Measurements from ENCODE around the gene MBNL1.
A peak's percentile ranks its signal among the peaks of the same experiment; 100 is the strongest.
"Not testable (repeated sequence)": the region's sequence is repeated elsewhere in the genome, so short reads cannot be mapped to it uniquely, and the experiment has no call there.

The MBNL1 gene

GRCh38 chr3:152396867-152397266 lies 128.1 kb downstream of the MBNL1 start:
- Mint-ChIP-seq H3K9me3 (ENCODE audit: low read depth) (no peaks in the 10 kb centered on the region), H3K27me3 (no peaks in the 10 kb centered on the region), H3K27ac (peak overlapping the region; percentile 74), H3K36me3 (peaks cover 20% of the 10 kb centered on the region), H3K4me1 (ENCODE audit: low read depth) (peaks cover 75% of the 10 kb centered on the region), H3K4me3 (no peak overlapping the region)

DNA sequence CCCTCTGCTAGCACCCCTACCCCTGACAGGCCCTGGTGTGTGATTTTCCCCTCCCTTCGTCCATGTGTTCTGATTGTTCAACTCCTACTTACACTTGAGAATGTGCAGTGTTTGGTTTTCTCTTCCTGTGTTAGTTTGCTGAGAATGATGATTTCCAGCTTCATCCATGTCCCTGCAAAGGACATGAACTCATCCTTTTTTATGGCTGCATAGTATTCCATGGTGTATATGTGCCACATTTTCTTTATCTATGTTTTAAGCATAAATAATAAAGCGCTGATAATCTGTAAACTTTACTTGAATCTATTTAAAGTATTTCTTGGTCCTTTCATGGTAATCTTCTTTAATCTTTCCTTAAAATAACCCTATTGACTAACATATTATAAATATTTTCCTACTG lies 128.6 kb downstream of the MBNL1 start:
- H3K4me3 Mint-ChIP-seq; H3K9me3 Mint-ChIP-seq (ENCODE audit: low read depth); H3K27me3 Mint-ChIP-seq: not testable (repeated sequence)
- Mint-ChIP-seq H3K36me3 (peaks cover 20% of the 10 kb centered on the region), H3K4me1 (ENCODE audit: low read depth) (peaks cover 75% of the 10 kb centered on the region), H3K27ac (peak overlapping the region; percentile 34)

GRCh38 chr3:152398495-152398894 lies 129.8 kb downstream of the MBNL1 start:
- no peak overlapping the region for H3K4me3 Mint-ChIP-seq
- H3K36me3 Mint-ChIP-seq = peaks cover 17% of the 10 kb centered on the region
- H3K9me3 Mint-ChIP-seq (ENCODE audit: low read depth) = no peaks in the 10 kb centered on the region
- H3K4me1 Mint-ChIP-seq (ENCODE audit: low read depth) = peaks cover 75% of the 10 kb centered on the region
- H3K27me3 Mint-ChIP-seq = no peaks in the 10 kb centered on the region
- peak overlapping the region; percentile 95 for H3K27ac Mint-ChIP-seq

DNA sequence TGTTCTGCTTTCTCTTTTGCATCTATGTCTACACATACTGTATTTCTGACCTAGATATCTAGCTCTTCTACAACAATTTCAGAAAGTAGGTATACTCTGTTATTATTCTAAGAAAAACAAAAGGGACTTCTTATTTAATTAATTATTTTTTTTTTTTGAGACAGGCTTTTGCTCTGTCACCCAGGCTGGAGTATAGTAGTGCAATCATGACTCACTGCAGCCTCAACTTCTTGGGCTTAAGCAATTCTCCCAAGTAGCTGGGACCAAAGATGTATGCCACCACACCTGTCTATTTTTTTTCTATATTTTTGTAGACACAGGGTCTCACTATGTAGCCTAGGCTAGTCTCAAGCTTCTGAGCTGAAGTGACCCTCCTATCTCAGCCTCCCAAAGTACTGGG lies 130.6 kb downstream of the MBNL1 start:
- Mint-ChIP-seq H3K36me3 (peaks cover 17% of the 10 kb centered on the region), H3K4me1 (ENCODE audit: low read depth) (peaks cover 80% of the 10 kb centered on the region), H3K27me3 (no peaks in the 10 kb centered on the region)

DNA sequence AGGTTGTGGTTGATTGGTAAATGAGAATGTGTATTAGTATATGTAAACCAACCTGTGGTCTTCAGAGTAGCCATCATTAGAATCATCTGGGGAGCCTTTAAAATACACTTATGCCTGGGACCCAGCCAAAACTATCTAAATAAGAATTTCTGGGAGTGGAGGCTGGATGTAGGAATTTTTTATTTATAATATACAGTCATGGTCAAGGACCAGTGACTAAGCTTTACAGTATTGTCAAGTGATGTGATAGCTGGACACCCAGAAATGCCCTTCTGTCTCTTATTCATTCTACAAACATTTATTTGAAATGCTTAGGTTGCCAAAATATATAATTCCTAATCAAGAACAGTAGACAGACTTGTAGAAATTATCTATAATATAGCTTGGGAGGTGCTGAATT lies 132.2 kb downstream of the MBNL1 start:
- no peaks in the 10 kb centered on the region for H3K9me3 Mint-ChIP-seq (ENCODE audit: low read depth)

More for the DNA sequence above, 130.6 kb downstream of the MBNL1 start:
- H3K4me3 Mint-ChIP-seq = no peak overlapping the region
- peak overlapping the region; percentile 95 for H3K27ac Mint-ChIP-seq
- no peaks in the 10 kb centered on the region for H3K9me3 Mint-ChIP-seq (ENCODE audit: low read depth)

DNA sequence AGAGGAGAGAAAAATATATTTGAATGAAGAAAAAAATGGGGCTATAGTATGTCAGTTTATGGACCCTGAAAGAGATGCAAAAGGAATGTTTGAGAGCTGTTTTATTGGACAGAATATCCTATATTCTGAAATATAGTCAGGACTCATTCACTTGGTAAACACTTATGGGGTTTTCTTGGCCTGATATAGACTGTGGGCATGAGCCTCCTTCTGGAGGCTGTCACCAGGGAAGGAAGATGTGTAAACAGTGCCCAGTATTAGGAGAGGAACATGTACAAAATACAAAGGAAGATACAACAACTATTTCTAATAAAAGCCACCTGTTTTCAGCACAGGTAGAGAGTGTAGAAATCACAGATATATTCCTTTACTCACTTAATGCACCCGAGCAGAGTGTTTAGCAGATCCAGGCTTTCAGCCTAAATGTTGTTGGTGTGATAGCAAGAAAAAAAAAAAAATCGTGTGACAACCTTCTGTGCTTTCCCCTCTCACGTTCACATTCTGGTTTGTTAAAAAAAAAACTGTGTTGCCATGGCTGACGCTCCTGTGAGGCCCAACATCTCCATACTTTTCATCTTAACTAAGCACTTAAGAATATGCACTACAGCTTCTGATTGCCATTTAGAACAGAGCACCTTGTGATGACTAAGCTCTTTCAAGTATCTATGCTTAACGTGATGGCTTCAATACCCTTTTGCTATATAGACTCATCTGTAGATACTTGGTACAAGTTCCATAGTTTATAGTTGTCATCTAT lies 134.1 kb downstream of the MBNL1 start:
- Mint-ChIP-seq H3K9me3 (ENCODE audit: low read depth) (no peaks in the 10 kb centered on the region), H3K36me3 (peaks cover 9% of the 10 kb centered on the region), H3K27ac (peak overlapping the region; percentile 86), H3K4me3 (peak overlapping the region; percentile 57), H3K27me3 (no peaks in the 10 kb centered on the region), H3K4me1 (ENCODE audit: low read depth) (peaks cover 85% of the 10 kb centered on the region)

More for the DNA sequence above, 132.2 kb downstream of the MBNL1 start:
- no peaks in the 10 kb centered on the region for H3K27me3 Mint-ChIP-seq
- peaks cover 11% of the 10 kb centered on the region for H3K36me3 Mint-ChIP-seq
- H3K4me3 Mint-ChIP-seq = peak overlapping the region; percentile 30
- peak overlapping the region; percentile 86 for H3K27ac Mint-ChIP-seq
- peaks cover 81% of the 10 kb centered on the region for H3K4me1 Mint-ChIP-seq (ENCODE audit: low read depth)

GRCh38 chr3:152403632-152404066 lies 134.9 kb downstream of the MBNL1 start:
- H3K36me3 Mint-ChIP-seq = peaks cover 9% of the 10 kb centered on the region
- H3K9me3 Mint-ChIP-seq (ENCODE audit: low read depth) = no peaks in the 10 kb centered on the region

DNA sequence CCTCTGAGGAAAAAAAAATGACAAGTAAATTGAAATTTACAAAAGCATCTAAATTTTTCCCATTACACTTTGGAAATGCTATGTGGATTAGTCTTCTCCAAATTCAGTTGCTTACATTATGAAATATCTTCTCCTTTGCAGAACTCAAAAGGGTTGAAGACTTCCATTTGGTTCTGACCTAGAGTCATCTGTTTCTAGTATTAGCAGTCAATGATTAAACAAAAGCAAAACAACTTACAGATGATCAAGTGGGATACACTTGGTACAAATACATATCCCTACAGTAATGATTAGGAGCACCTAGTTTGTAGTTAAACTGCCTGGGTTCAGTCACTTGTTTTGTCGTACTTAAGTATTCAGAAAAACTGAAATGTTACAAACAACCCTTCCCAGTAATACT lies 136.2 kb downstream of the MBNL1 start:
- no peaks in the 10 kb centered on the region for H3K9me3 Mint-ChIP-seq (ENCODE audit: low read depth)
- H3K27me3 Mint-ChIP-seq = no peaks in the 10 kb centered on the region
- H3K27ac Mint-ChIP-seq = peak overlapping the region; percentile 86
- peaks cover 77% of the 10 kb centered on the region for H3K4me1 Mint-ChIP-seq (ENCODE audit: low read depth)
- H3K4me3 Mint-ChIP-seq = no peak overlapping the region
- peaks cover 9% of the 10 kb centered on the region for H3K36me3 Mint-ChIP-seq

More at GRCh38 chr3:152403632-152404066, 134.9 kb downstream of the MBNL1 start:
- peak overlapping the region; percentile 86 for H3K27ac Mint-ChIP-seq
- H3K4me3 Mint-ChIP-seq = peak overlapping the region; percentile 57
- no peaks in the 10 kb centered on the region for H3K27me3 Mint-ChIP-seq
- H3K4me1 Mint-ChIP-seq (ENCODE audit: low read depth) = peaks cover 85% of the 10 kb centered on the region

DNA sequence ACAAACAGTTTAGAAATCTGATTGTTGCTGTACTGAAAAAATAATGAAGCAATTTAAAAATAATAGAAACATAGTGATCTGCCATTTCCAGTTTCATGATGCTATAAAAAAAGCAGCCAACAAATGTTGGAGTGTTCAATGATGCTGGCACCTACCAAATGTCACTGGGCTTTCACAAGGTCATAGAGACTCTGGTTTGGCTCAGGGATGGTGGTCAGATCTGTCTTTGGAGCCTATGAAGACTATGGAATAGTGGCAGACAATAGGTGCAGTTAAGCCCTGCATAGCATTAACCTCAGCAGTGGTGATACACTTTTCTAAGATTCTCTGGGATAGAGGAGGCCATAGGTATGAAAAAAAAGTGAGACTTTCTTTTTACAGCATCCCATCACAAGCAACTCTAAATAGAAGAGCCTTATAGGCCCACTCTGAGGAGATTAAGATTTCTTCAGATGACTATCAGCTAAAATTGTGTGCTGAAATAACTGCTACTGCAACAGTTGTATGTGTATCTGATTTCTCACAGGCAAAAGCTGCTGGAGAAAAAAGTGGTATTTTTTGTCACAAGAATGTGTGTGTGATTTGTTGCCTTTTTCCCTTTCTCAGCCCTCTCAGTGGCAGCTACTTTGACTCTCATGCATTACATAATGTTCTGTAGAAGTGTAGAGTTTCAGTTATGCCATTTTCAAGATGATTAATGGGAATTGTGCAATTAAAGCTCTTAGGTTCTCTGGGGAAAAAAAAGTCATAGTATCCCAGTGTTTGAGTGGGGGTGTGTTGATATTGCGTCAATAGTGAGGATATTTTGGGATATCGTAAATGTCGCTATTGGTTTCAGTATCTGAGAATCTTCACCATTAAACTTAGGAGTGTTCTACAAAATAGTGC lies 137.4 kb downstream of the MBNL1 start:
- Mint-ChIP-seq H3K27me3 (no peaks in the 10 kb centered on the region), H3K9me3 (ENCODE audit: low read depth) (no peaks in the 10 kb centered on the region), H3K36me3 (peaks cover 11% of the 10 kb centered on the region), H3K4me1 (ENCODE audit: low read depth) (peaks cover 75% of the 10 kb centered on the region), H3K4me3 (peak overlapping the region; percentile 15), H3K27ac (peak overlapping the region; percentile 86)

- Mint-ChIP-seq H3K4me3 (no peak overlapping the region), H3K27ac (peak overlapping the region; percentile 82), H3K27me3 (no peaks in the 10 kb centered on the region), H3K9me3 (ENCODE audit: low read depth) (no peaks in the 10 kb centered on the region), H3K4me1 (ENCODE audit: low read depth) (peaks cover 69% of the 10 kb centered on the region), H3K36me3 (peaks cover 32% of the 10 kb centered on the region)
Measured at GRCh38 chr3:152413240-152413639, 144.5 kb downstream of the MBNL1 start.

GRCh38 chr3:152416808-152417580 lies 148.3 kb downstream of the MBNL1 start:
- H3K4me1 Mint-ChIP-seq (ENCODE audit: low read depth) = peaks cover 65% of the 10 kb centered on the region
- H3K9me3 Mint-ChIP-seq (ENCODE audit: low read depth) = no peaks in the 10 kb centered on the region
- peak overlapping the region; percentile 66 for H3K27ac Mint-ChIP-seq
- H3K36me3 Mint-ChIP-seq = peaks cover 43% of the 10 kb centered on the region
- no peaks in the 10 kb centered on the region for H3K27me3 Mint-ChIP-seq
- H3K4me3 Mint-ChIP-seq = no peak overlapping the region

DNA sequence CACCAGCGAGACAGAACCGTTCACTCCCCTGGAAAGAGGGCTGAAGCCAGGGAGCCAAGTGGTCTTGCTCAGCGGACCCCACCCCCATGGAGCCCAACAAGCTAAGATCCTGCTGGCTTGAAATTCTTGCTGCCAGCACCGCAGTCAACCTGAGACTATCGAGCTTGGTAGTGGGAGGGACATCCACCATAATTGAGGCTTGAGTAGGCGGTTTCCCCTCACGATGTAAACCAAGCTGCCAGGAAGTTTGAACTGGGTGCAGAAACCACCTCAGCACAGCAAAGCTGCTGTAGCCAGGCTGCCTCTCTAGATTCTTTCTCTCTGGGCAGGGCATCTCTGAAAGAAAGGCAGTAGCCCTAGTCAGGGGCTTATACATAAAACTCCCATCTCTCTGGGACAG lies 151.0 kb downstream of the MBNL1 start:
- Mint-ChIP-seq H3K9me3 (ENCODE audit: low read depth) (peaks cover 11% of the 10 kb centered on the region), H3K4me1 (ENCODE audit: low read depth) (peaks cover 69% of the 10 kb centered on the region), H3K36me3 (peaks cover 54% of the 10 kb centered on the region), H3K27me3 (no peaks in the 10 kb centered on the region), H3K27ac (peak overlapping the region; percentile 88), H3K4me3 (peak overlapping the region; percentile 30)

DNA sequence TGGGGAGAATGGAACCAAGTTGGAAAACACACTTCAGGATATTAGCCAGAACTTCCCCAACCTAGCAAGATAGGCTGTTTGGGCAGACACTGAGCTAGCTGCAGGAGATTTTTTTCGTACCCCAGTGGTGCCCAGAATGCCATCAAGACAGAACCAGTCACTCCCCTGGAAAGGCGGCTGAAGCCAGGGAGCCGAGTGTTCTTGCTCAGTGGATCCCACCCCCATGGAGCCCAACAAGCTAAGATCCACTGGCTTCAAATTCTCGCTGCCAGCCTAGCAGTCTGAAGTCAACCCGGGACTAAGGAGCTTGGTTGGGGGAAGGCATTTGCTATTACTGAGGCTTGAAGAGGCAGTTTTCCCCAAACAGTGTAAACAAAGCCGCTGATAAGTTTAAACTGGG lies 152.4 kb downstream of the MBNL1 start:
- H3K4me3 Mint-ChIP-seq = no peak overlapping the region
- peaks cover 70% of the 10 kb centered on the region for H3K4me1 Mint-ChIP-seq (ENCODE audit: low read depth)
- H3K27ac Mint-ChIP-seq = peak overlapping the region; percentile 88
- H3K27me3 Mint-ChIP-seq = no peaks in the 10 kb centered on the region
- peaks cover 51% of the 10 kb centered on the region for H3K36me3 Mint-ChIP-seq
- H3K9me3 Mint-ChIP-seq (ENCODE audit: low read depth) = peaks cover 11% of the 10 kb centered on the region

- no peak overlapping the region for H3K4me3 Mint-ChIP-seq
- no peaks in the 10 kb centered on the region for H3K27me3 Mint-ChIP-seq
- H3K4me1 Mint-ChIP-seq (ENCODE audit: low read depth) = peaks cover 73% of the 10 kb centered on the region
- H3K36me3 Mint-ChIP-seq = peaks cover 31% of the 10 kb centered on the region
- H3K27ac Mint-ChIP-seq = peak overlapping the region; percentile 81
- H3K9me3 Mint-ChIP-seq (ENCODE audit: low read depth) = peaks cover 11% of the 10 kb centered on the region
Measured at GRCh38 chr3:152426393-152426792, 157.7 kb downstream of the MBNL1 start.
